HepG2 (cell line): ENCODE results near the gene PTPN12. TPM values are rescaled to one million over a fixed set of nuclear protein-coding genes. Genes with fewer than 3 reads are reported as not detected.

Experiments
- DPF2 ChIP-seq: sonication (generic); formaldehyde crosslinking; IDR thresholded peaks from 2 replicates; pipeline ENCODE4 v1.4.0; 2020; ENCODE audit warnings: mild to moderate bottlenecking, low read depth, missing genetic modification reagents, borderline replicate concordance
- DRAP1 ChIP-seq: IDR thresholded peaks from 2 replicates; pipeline ENCODE4 v1.6.1; 2016; ENCODE audit warnings: missing genetic modification reagents, missing compliant biosample characterization
- HCFC1 ChIP-seq: fragments of 150-350 bp; IDR thresholded peaks from 2 replicates; pipeline ENCODE4 v1.6.1; 2014; ENCODE audit warnings: low read depth, low read length
- HIC2 ChIP-seq: sonication (generic); formaldehyde crosslinking; IDR thresholded peaks from 2 replicates; pipeline ENCODE4 v1.9.0; 2022; ENCODE audit warnings: low read depth, missing genetic modification reagents
- IRX3 ChIP-seq: sonication (generic); formaldehyde crosslinking; IDR thresholded peaks from 2 replicates; pipeline ENCODE4 v1.8.1; 2023; ENCODE audit warnings: mild to moderate bottlenecking, low read depth, missing genetic modification reagents, borderline replicate concordance
- KDM1A ChIP-seq: IDR thresholded peaks from 2 replicates; pipeline ENCODE4 v1.6.1; 2016; ENCODE audit warnings: missing compliant biosample characterization
- KIAA2018 ChIP-seq: sonication (generic); formaldehyde crosslinking; IDR thresholded peaks from 2 replicates; pipeline ENCODE4 v1.5.0; 2020; ENCODE audit warnings: mild to moderate bottlenecking, missing genetic modification reagents, borderline replicate concordance
- MEIS2 ChIP-seq: sonication (generic); formaldehyde crosslinking; IDR thresholded peaks from 2 replicates; pipeline ENCODE4 v1.9.0; 2021; ENCODE audit warnings: mild to moderate bottlenecking, missing genetic modification reagents
- SOX6 ChIP-seq, 2 experiments: fragments of 450-650 bp in 1 of 2; sonication (generic) in 1 of 2; formaldehyde crosslinking in 1 of 2; IDR thresholded peaks; 2 replicates each; pipeline versions ENCODE4 v1.4.0 to v1.6.1; 2017 to 2020; ENCODE audit warnings: antibody characterized with exemption in 1 of 2, mild to moderate bottlenecking in 1 of 2, missing genetic modification reagents in 1 of 2
- ZNF331 ChIP-seq: sonication (generic); formaldehyde crosslinking; IDR thresholded peaks from 2 replicates; pipeline ENCODE4 v1.4.0; 2020; ENCODE audit warnings: missing genetic modification reagents
- ZNF343 ChIP-seq: sonication (generic); formaldehyde crosslinking; IDR thresholded peaks from 2 replicates; pipeline ENCODE4 v1.4.0; 2020; ENCODE audit warnings: mild to moderate bottlenecking, missing genetic modification reagents
- ZNF44 ChIP-seq: sonication (generic); formaldehyde crosslinking; IDR thresholded peaks from 2 replicates; pipeline ENCODE4 v1.5.1; 2020; ENCODE audit warnings: mild to moderate bottlenecking, missing genetic modification reagents
- ZNF883 ChIP-seq: sonication (generic); formaldehyde crosslinking; IDR thresholded peaks from 2 replicates; pipeline ENCODE4 v1.5.1; 2020; ENCODE audit warnings: mild to moderate bottlenecking, missing genetic modification reagents; ENCODE audit errors: not compliant biosample characterization
- polyA plus RNA-seq, 8 experiments: library from polyadenylated mRNA; depleted of rRNA in 3 of 8; stranded (reverse) in 7 of 8; unstranded in 1 of 8; fragments of >200 nt; fragmentation: Illumina TruSeq in 4 of 8; extraction: Trizol in 4 of 8; gene quantifications; 2 replicates each; pipeline versions ENCODE4 v1.2.1 to v1.2.3, GENCODE V29; 2011 to 2016; ENCODE audit warnings: low read depth in 4 of 8, missing spikeins in 1 of 8, mixed read lengths in 1 of 8; ENCODE audit not compliant: insufficient read depth in 1 of 8
- total RNA-seq, 5 experiments: library from RNA; depleted of rRNA; stranded (reverse); fragments of >200 nt; fragmentation: Illumina TruSeq; extraction: Trizol; gene quantifications; 2 replicates each; pipeline ENCODE4 v1.2.3, GENCODE V29; 2016; ENCODE audit warnings: low read depth in 1 of 5
- TF ChIP-seq, protein P1 (sequence below): sonication (generic); formaldehyde crosslinking; IDR thresholded peaks from 2 replicates; pipeline ENCODE4 v1.4.0; 2020; ENCODE audit warnings: missing genetic modification reagents
- TF ChIP-seq, protein P2 (sequence below): IDR thresholded peaks from 2 replicates; pipeline ENCODE4 v1.6.1; 2018; ENCODE audit warnings: missing genetic modification reagents, mild to moderate bottlenecking, missing compliant biosample characterization

Gene PTPN12
- total and polyA plus RNA-seq, 2 of the 13 experiments (the other 11 are each of a cell fraction or from before 2014, with no cell fraction given): 22.9 to 56.8 TPM

GRCh38 chr7:77575187-77575586, 38.1 kb downstream of the PTPN12 start (continued):
- TF ChIP-seq HCFC1 (no peak), DRAP1 (CRISPR knock-in tag) (no peak), HIC2 (CRISPR knock-in tag) (no peak), KIAA2018 (CRISPR knock-in tag) (no peak), ZNF44 (CRISPR knock-in tag) (no peak), ZNF343 (CRISPR knock-in tag) (no peak), ZNF331 (CRISPR knock-in tag) (peak; percentile 67), MEIS2 (CRISPR knock-in tag) (no peak), IRX3 (CRISPR knock-in tag) (no peak), ZNF883 (no peak), DPF2 (peak; percentile 90), KDM1A (CRISPR knock-in tag) (0 out of 2 replicates have a peak, but pooled peaks have one; percentile 68), SOX6 (IDR thresholded peaks at IDR 0.05) (no peak), SOX6 (CRISPR knock-in tag; IDR thresholded peaks at IDR 0.05) (peak; percentile 81)
- TF ChIP-seq, protein P1, sequence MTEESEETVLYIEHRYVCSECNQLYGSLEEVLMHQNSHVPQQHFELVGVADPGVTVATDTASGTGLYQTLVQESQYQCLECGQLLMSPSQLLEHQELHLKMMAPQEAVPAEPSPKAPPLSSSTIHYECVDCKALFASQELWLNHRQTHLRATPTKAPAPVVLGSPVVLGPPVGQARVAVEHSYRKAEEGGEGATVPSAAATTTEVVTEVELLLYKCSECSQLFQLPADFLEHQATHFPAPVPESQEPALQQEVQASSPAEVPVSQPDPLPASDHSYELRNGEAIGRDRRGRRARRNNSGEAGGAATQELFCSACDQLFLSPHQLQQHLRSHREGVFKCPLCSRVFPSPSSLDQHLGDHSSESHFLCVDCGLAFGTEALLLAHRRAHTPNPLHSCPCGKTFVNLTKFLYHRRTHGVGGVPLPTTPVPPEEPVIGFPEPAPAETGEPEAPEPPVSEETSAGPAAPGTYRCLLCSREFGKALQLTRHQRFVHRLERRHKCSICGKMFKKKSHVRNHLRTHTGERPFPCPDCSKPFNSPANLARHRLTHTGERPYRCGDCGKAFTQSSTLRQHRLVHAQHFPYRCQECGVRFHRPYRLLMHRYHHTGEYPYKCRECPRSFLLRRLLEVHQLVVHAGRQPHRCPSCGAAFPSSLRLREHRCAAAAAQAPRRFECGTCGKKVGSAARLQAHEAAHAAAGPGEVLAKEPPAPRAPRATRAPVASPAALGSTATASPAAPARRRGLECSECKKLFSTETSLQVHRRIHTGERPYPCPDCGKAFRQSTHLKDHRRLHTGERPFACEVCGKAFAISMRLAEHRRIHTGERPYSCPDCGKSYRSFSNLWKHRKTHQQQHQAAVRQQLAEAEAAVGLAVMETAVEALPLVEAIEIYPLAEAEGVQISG (CRISPR knock-in tag): peak; percentile 53; the same call in 1 of the 2 replicates
- TF ChIP-seq, protein P2, sequence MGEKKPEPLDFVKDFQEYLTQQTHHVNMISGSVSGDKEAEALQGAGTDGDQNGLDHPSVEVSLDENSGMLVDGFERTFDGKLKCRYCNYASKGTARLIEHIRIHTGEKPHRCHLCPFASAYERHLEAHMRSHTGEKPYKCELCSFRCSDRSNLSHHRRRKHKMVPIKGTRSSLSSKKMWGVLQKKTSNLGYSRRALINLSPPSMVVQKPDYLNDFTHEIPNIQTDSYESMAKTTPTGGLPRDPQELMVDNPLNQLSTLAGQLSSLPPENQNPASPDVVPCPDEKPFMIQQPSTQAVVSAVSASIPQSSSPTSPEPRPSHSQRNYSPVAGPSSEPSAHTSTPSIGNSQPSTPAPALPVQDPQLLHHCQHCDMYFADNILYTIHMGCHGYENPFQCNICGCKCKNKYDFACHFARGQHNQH (CRISPR knock-in tag): peak; percentile 43; the same call in 1 of the 2 replicates
